Measurements from ENCODE around the gene OTUB2. TPM values are rescaled to one million over a fixed set of nuclear protein-coding genes. Genes with fewer than 3 reads are reported as not detected.

The OTUB2 gene
- total and polyA plus RNA-seq, 2 experiments from 2014 or later: 2.7 to 2.8 TPM

DNA sequence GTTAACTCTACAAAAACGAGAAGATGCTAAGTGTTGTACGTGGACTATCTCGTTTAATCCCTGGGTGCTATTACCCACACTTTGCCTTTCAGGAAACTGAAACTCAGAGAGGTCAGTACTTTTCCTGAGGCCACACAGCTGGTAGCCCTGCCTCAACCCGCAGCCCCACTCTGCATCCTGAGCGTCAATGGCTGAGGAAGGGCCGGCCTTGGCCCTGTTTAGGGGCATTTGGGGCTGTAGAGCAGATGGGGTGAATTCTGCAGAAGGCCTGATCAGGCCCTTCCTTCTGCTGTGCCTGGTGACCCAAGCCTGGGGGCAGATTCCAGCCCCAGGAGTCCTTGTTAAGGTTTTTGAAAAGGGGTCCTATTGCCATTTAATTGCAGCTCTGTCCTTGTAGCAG is 32.8 kb upstream of the OTUB2 start:
- Histone ChIP-seq H3K9me3 (ENCODE audit: low read depth) (no peaks in the 10 kb centered on the region), H3K4me2 (no peak overlapping the region), H3K36me3 (replicated peaks; ENCODE audit: insufficient read depth, low read depth) (no peaks in the 10 kb centered on the region), H3K4me3 (no peak overlapping the region), H3K9me2 (replicated peaks; ENCODE audit: insufficient read depth) (no peaks in the 10 kb centered on the region), H3K27me3 (no peaks in the 10 kb centered on the region), H3K27ac (no peak overlapping the region), H2AFZ (no peak overlapping the region), H3K4me1 (ENCODE audit: insufficient read depth) (peaks cover 5% of the 10 kb centered on the region), H4K20me1 (ENCODE audit: insufficient read depth, poor library complexity, severe bottlenecking) (no peaks in the 10 kb centered on the region), H3K79me2 (no peaks in the 10 kb centered on the region)
- no peak for DNase-seq (ENCODE audit: low spot score)
- TF ChIP-seq EZH2phosphoT487 (IDR thresholded peaks at IDR 0.05; ENCODE audit: low read depth, severe bottlenecking, unreplicated experiment): no peak
- no peak for TF ChIP-seq CTCF (IDR thresholded peaks at IDR 0.05; ENCODE audit: poor library complexity)
- no peak for TF ChIP-seq EZH2 (IDR thresholded peaks at IDR 0.05; ENCODE audit: borderline replicate concordance)
- 87% methylated on average over 6 of the region's 6 CpGs for WGBS (ENCODE audit: low lambda C conversion rate, missing lambda C conversion rate)

DNA sequence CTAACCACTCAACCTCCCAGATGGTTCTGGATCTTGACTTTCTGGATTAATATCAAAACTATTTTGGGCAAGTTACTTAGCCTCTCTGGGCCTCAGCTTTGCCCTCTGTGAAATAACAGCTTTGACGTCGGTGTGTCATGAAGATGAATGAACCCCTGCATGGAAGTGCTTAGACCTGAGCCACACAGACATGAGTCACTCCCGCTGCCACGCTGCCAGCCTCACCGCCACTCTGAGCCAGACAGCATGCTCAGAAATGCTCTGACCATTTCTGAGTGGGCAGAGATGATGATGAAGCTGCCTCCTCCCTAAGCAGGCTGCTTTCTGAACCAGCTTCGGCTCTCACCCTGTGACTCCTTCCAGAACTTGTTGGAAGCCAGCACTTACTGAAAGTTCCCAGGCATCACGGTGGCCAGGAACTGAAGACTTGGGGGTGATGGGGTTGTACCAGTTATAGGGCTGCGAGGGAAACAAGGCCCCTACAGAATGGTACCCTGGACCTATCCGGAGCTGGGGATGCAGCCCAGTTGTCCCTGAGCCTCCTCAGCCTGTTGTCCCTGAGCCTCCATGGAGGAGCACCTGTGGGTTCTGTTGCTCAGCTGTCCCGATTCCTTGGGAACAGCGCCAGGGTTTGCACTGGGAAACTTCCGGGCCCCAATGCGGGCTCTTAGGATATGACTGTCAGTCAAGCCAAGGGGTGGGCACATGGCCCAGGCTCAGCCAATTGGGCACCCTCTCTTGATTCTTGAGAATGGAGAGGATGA is 31.0 kb upstream of the OTUB2 start:
- no peak for DNase-seq (ENCODE audit: low spot score)
- no peak for TF ChIP-seq EZH2 (IDR thresholded peaks at IDR 0.05; ENCODE audit: borderline replicate concordance)
- no peak for TF ChIP-seq EZH2phosphoT487 (IDR thresholded peaks at IDR 0.05; ENCODE audit: low read depth, severe bottlenecking, unreplicated experiment)
- TF ChIP-seq CTCF (IDR thresholded peaks at IDR 0.05; ENCODE audit: poor library complexity): no peak
- Histone ChIP-seq H3K9me2 (replicated peaks; ENCODE audit: insufficient read depth) (no peaks in the 10 kb centered on the region), H2AFZ (no peak overlapping the region), H3K4me3 (no peak overlapping the region), H3K79me2 (no peaks in the 10 kb centered on the region), H3K9me3 (ENCODE audit: low read depth) (no peaks in the 10 kb centered on the region), H4K20me1 (ENCODE audit: insufficient read depth, poor library complexity, severe bottlenecking) (no peaks in the 10 kb centered on the region), H3K27ac (no peak overlapping the region), H3K4me2 (no peak overlapping the region), H3K27me3 (no peaks in the 10 kb centered on the region), H3K36me3 (replicated peaks; ENCODE audit: insufficient read depth, low read depth) (no peaks in the 10 kb centered on the region), H3K4me1 (ENCODE audit: insufficient read depth) (peaks cover 7% of the 10 kb centered on the region)
- WGBS (ENCODE audit: low lambda C conversion rate, missing lambda C conversion rate): 83% methylated on average over 13 of the region's 13 CpGs

DNA sequence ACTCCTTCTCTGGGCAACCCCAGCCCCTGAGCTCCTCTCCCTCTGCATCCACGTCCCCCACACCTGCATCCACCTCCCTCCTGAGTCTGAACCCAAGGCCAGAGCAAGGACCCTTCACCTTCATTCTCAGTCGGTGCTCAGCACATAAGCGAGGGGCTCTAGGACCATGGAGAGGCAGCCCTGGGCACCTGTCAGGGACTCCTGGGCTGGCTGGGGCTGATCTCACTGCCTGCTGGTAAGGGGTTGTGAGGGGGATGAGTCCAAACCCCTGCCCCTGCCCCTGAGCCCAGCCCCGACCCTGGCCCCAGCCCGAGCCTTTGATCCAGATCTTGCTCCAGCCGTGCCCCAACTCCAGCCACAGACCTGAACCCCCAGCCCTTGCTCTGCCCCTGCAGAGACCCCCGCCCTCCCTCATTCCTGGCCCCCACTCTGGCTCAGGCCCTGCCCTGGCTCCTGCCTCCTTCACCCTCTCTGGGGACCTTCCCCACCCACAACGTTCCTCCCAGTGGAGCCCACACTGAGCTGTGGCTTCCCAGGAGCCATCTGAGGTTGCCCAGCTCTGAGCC is 29.9 kb upstream of the OTUB2 start:
- H3K27me3 ChIP-seq: no peaks in the 10 kb centered on the region
- 78% methylated on average over 6 of the region's 8 CpGs for WGBS (ENCODE audit: low lambda C conversion rate, missing lambda C conversion rate)
- TF ChIP-seq EZH2phosphoT487 (IDR thresholded peaks at IDR 0.05; ENCODE audit: low read depth, severe bottlenecking, unreplicated experiment): no peak
- TF ChIP-seq CTCF (IDR thresholded peaks at IDR 0.05; ENCODE audit: poor library complexity): no peak
- no peak for TF ChIP-seq EZH2 (IDR thresholded peaks at IDR 0.05; ENCODE audit: borderline replicate concordance)

More for the DNA sequence above, 29.9 kb upstream of the OTUB2 start:
- Histone ChIP-seq H3K4me1 (ENCODE audit: insufficient read depth) (peaks cover 7% of the 10 kb centered on the region), H3K4me3 (no peak overlapping the region), H3K79me2 (no peaks in the 10 kb centered on the region), H3K36me3 (replicated peaks; ENCODE audit: insufficient read depth, low read depth) (no peaks in the 10 kb centered on the region), H3K27ac (no peak overlapping the region), H3K4me2 (no peak overlapping the region), H2AFZ (no peak overlapping the region), H3K9me3 (ENCODE audit: low read depth) (no peaks in the 10 kb centered on the region), H3K9me2 (replicated peaks; ENCODE audit: insufficient read depth) (no peaks in the 10 kb centered on the region), H4K20me1 (ENCODE audit: insufficient read depth, poor library complexity, severe bottlenecking) (no peaks in the 10 kb centered on the region)
- no peak for DNase-seq (ENCODE audit: low spot score)
